HG03135 (cell line): ENCODE results near the gene C16orf92.
A peak's percentile ranks its signal among the peaks of the same experiment; 100 is the strongest.
"Not testable (repeated sequence)": the region's sequence is repeated elsewhere in the genome, so short reads cannot be mapped to it uniquely, and the experiment has no call there.

Experiments
- ATAC-seq: cut with Tn5 transposase; IDR thresholded peaks from one replicate; pipeline ENCODE4 v1.9.1; 2021; ENCODE audit warnings: mild to moderate bottlenecking, moderate library complexity; ENCODE audit not compliant: unreplicated experiment

The C16orf92 gene

GRCh38 chr16:30023586-30023985, 588 bp downstream of the C16orf92 start:
- no peak for ATAC-seq

DNA sequence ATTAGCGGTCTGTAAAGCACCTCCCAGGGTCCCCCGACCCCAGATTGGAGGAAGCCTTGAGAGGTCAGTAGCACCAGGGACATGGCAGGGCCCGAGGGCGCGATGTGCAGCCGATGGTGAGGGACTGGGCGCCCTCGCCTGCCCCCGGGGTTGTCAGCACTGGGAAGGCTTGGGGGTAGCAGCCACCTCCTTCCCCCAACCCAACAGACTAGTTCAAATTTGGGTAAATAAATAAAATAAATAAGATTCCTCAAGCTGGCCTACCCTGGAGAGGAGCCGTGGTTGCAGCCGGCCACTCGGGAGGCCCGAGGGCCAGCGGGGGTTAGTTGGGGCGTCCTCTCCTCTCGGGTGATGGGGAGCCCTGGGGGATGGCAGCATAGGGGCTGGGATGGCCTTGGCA, 1.5 kb downstream of the C16orf92 start:
- no peak for ATAC-seq

DNA sequence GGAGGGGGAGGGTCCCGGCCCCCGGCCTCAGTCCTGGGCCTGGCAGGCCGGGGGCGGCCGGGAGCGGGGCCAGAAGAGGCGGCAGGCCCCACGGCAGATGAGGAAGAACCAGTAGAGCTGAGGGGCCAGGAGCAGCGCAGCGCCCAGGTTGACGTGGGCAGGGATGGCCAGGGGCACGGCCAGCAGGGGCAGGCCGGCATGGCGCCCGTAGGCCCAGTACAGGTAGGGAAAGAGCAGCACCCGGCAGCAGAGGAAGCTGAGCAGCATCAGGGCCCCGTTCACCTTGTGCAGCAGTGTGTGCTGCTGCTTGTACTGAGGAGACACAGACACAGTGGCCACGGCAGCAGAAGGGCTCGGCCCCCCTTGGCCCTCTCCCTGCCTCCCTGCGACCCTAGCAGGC, 2.2 kb downstream of the C16orf92 start:
- no peak for ATAC-seq

DNA sequence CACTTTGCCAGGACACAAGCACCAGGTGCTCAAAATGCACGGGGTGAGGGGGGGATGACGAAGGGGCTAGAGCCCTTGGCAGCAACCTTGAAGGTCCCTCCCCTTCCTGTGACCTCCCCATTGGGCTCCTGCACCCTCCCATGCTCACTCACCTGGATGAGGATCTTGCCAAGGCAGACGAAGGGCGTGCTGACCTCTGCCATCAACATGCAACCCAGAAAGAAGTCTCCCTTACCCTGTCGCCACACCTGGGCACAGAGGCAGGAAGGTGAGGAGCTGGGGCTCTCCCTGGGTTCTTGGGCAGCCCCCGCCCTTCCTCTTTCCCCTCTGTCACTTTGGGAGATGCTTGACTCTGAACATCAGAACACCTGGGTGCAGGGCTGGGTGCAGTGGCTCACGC, 2.6 kb downstream of the C16orf92 start:
- ATAC-seq: no peak

- ATAC-seq: no peak
These were observed 3.5 kb downstream of the C16orf92 start for GRCh38 chr16:30026449-30026848.

DNA sequence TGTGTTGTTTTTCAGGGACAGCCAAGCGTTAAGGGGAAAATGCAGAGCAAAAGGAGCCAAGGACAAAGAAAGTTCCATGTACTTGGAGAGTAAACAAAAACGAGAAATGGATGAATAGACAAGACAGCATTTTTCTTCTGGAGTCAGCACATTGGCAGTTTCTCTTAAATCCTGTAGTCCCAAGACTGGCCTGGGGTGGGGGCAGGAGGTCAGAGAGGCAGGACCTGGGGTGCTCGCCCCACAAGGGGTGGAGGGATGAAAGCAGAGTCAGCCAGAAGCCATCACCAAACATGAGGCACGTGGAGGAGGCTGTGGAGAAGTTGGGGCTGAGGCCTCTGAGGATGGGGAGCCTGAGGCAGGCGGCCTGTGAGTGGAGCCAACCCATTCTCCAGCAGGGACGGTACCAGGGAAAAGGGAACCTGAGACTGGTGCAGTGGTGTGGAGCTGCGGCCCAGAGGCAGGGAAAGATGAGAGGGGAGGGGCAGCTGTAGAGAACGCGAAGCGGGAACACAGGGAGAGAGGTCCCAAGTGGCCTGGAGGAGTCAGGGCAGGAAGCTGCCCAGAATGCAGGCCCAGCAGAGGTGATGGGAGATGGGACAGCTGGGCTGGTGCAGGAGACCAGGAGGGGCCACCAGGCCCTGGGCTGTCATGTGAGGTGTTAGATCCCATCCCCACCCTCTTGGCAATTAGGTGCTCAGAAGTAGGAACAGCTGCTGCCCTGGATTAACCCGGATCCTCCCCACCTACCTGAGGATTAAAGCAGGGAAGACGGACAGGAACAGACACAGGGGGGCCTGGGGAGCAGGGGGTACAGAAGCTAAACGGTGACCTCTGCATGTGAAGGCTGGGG, 4.8 kb downstream of the C16orf92 start:
- ATAC-seq: no peak

DNA sequence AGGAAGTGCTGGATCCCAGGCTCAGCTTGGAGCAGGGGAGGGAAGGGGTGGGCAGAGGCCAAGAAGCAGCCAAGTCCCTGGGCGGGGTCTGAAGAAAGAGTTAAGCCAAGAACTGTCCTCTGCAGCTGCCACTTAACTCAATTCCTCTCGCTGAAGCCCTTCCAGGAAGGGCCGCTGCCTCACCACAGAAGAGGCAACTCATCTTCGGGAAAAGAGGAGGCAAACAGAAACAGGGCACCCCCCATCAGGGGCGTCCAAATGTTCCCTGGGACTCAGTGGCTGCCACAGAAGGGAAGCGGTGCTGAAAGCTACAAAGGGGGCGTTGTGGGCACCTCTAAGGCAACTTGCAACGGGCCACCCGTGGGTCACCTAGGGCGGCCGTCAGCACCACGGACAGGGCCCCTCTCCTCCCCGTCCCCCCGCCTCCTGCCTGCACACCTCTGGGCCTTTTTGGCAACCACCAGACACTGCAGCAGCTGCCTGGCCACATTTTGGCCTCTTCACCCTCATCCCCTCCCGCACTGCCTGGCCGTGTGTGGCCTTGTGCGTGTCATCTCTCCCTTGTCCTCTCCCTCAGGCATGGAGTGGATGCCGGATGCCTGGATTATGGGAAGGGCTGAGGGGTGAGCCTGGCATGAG, 5.6 kb downstream of the C16orf92 start:
- ATAC-seq: no peak

DNA sequence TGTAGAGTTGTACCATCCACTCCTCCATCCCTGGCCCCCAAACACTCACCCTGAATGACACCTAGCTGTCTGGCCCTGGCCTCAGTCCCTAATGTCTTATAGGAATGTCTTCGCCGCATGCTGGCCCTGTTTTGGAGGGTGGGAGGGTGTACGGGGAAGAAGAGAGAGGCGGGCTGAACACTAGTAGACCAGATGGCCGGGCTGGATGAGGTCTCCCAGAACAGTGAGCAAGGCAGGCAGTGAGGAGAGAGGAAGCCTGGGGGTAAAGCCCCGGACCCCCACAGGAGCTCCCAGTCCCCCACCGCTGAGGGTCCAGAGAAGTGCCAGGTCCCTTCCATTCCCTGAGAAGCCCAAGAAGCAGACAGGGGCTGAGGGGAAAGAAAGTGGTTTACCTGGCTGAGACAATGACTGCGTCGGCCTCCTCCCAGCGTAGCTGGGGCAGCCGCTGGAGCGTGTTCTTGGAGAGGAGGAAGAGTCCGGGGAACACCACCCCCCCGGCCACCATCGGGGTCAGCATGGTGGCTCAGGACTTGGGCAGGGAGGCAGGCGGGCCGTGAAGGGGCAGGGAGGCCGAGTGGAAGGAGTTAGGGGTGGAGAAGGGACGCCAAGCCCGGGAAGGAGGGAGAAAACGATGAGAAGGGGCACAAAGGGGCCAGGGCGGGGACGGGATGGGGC, 7.2 kb downstream of the C16orf92 start:
- no peak for ATAC-seq

GRCh38 chr16:30030841-30031413, 7.9 kb downstream of the C16orf92 start, which contains the start of gene TLCD3B:
Gene TLCD3B (minus strand): TSS chr16:30031271. CDS start chr16:30030527, 744 bp downstream.
- no peak for ATAC-seq

GRCh38 chr16:30031477-30031918, 8.5 kb downstream of the C16orf92 start:
- ATAC-seq: no peak

- no peak for ATAC-seq
These were observed 9.3 kb downstream of the C16orf92 start for GRCh38 chr16:30032083-30032819.

GRCh38 chr16:30033270-30033669, 10.3 kb downstream of the C16orf92 start:
- no peak for ATAC-seq

DNA sequence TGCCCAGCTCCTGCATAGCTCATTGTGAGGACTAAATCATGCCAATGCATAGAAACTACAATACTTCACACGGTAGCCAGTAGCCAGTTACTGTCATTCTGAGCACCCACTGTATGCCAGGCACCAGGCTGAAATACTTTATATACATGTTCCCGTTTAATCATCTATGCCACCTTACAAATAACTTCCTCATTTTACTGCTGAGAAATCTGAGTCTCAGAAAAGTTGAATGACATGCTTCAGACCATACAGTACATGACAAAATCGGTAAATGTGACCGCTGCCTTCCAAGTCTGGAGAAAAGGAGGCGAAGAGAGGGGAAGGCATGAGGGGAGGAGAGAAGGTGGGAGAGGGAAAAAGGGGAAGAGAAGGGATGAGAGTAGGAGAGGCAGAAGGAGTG, 17.2 kb downstream of the C16orf92 start:
- no peak for ATAC-seq

- ATAC-seq: not testable (repeated sequence)
These were observed 17.7 kb downstream of the C16orf92 start for GRCh38 chr16:30040690-30041089.

GRCh38 chr16:30041841-30042240, 18.8 kb downstream of the C16orf92 start:
- no peak for ATAC-seq

- no peak for ATAC-seq
These were observed 23.2 kb downstream of the C16orf92 start for GRCh38 chr16:30046178-30046577.

GRCh38 chr16:30046588-30046987, 23.6 kb downstream of the C16orf92 start:
- no peak for ATAC-seq

DNA sequence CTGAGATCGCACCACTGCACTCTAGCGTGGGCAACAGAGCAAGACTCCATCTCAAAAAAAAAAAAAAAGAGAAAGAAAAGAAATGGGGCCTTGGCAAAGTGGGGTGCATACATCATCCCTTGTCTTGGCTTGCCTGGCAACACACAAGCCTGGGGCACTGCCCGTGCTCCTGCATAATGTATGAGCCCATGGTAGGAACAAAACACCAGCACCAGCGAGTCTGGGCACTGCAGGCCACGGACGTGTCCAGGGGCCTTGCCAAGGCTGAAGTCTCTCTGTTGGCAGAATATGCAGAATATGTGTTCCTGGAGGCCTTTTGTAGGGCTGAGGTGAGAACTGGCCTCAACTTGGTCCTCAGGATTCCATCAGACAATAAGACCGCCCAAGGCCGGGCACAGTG, 26.9 kb downstream of the C16orf92 start:
- no peak for ATAC-seq

- no peak for ATAC-seq
These were observed 28.5 kb downstream of the C16orf92 start for GRCh38 chr16:30051518-30051917.

DNA sequence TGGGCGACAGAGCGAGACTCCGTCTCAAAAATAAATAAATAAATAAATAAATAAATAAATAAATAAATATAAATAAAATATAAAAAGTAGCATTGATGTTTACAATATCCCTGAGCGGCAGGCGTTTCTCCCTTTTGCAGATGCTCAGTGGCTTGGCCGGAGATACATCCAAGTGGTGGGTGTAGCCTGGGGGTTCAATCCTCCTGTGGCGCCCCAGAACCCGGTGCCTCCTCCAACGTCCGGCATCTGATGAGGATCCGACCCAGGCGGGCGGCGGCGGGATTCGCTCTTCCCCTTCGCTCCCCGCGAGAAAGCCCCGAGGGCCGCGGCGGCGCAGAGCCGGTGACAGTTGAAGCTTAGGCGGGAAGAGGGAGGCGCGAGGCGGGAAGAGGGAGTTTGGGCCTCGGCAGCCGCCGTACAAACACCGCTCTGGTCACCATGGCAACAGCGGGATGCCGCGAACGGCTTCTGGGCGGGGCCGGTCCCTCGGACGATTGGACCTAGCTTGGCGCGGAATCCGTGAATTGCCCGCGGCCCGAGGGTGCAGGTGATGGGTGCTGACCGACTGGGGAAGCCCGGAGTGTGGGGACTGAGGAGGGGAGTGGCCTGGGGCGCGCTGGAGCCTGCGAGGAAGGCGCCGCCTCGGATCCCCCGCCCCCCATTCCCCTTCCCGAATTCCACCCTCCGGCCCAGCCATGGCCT, 29.8 kb downstream of the C16orf92 start:
- peak; percentile 78 for ATAC-seq
